AG04450 (cell line): ENCODE measurements around the gene MMEL1. TPM values are rescaled to one million over a fixed set of nuclear protein-coding genes. Genes with fewer than 3 reads are reported as not detected.

Experiments used
- CTCF ChIA-PET: fragments of 300-600, 350-600 bp; formaldehyde crosslinking; extraction: SDS; loops from one replicate; lab custom pipeline; 2022; ENCODE audit warnings: antibody characterized with exemption, inconsistent platforms; lab: Charles Lee
- POLR2A ChIA-PET: fragments of 350-600 bp; formaldehyde crosslinking; extraction: SDS; loops from one replicate; lab custom pipeline; 2021; ENCODE audit warnings: antibody characterized with exemption, inconsistent platforms; lab: Yijun Ruan, JAX
- DNase-seq: peaks from one replicate; pipeline ENCODE4 v3.0.0-alpha.2; 2011; ENCODE audit warnings: low read depth, low spot score
- H3K27ac ChIP-seq: one replicate; pipeline ENCODE4 v1.5.1; 2012; ENCODE audit warnings: low read depth, low read length, control low read depth
- H3K27me3 ChIP-seq: one replicate; pipeline ENCODE4 v1.6.0; 2012; ENCODE audit warnings: low read length; ENCODE audit not compliant: control insufficient read depth, insufficient read depth
- H3K4me3 ChIP-seq: 2 replicates; pipeline ENCODE4 v1.5.1; 2011; ENCODE audit warnings: mild to moderate bottlenecking, low read depth, low read length, control low read depth
- H3K9me3 ChIP-seq: 2 replicates; pipeline ENCODE4 v1.5.1; 2012; ENCODE audit warnings: low read length; ENCODE audit not compliant: control insufficient read depth, insufficient read depth
- CTCF ChIP-seq: IDR thresholded peaks from 2 replicates; pipeline ENCODE4 v1.5.1; 2011; ENCODE audit warnings: low read depth, low read length, control low read depth, inconsistent platforms
- polyA plus RNA-seq: library from polyadenylated mRNA; depleted of rRNA; stranded (reverse); fragments of >200 nt; gene quantifications from 2 replicates; pipeline ENCODE4 v1.2.3, GENCODE V29; 2011

The MMEL1 gene
- polyA plus RNA-seq, 1 experiment: 0.21 TPM

GRCh38 chr1:2633936-2634491 lies 1.2 kb upstream of the MMEL1 start:
- no peak for DNase-seq
- H3K27me3 ChIP-seq: peaks cover 13% of the 10 kb centered on the region
- TF ChIP-seq CTCF: no peak
- CTCF ChIA-PET: no interaction called here
- H3K27ac ChIP-seq: no peak overlapping the region
- no peak overlapping the region for H3K4me3 ChIP-seq
- POLR2A ChIA-PET: no interaction called here
- H3K9me3 ChIP-seq: peaks cover 43% of the 10 kb centered on the region

- H3K4me3 ChIP-seq: no peak overlapping the region
- H3K27ac ChIP-seq: no peak overlapping the region
- ChIA-PET POLR2A (no interaction called here), CTCF (no interaction called here)
- H3K27me3 ChIP-seq: peaks cover 13% of the 10 kb centered on the region
- DNase-seq: no peak
- peaks cover 43% of the 10 kb centered on the region for H3K9me3 ChIP-seq
- TF ChIP-seq CTCF: no peak
Observed at GRCh38 chr1:2633366-2633935, 635 bp upstream of the MMEL1 start.

- H3K9me3 ChIP-seq: peaks cover 43% of the 10 kb centered on the region
- peaks cover 24% of the 10 kb centered on the region for H3K27me3 ChIP-seq
- no peak for TF ChIP-seq CTCF
- ChIA-PET POLR2A (no interaction called here), CTCF (no interaction called here)
- H3K4me3 ChIP-seq: no peak overlapping the region
- DNase-seq: no peak
- H3K27ac ChIP-seq: no peak overlapping the region
Observed at GRCh38 chr1:2632051-2632430, 775 bp downstream of the MMEL1 start.

- H3K27ac ChIP-seq: no peak overlapping the region
- H3K9me3 ChIP-seq: peaks cover 36% of the 10 kb centered on the region
- POLR2A ChIA-PET: no interaction called here
- CTCF ChIA-PET: no interaction called here
- no peak overlapping the region for H3K4me3 ChIP-seq
- TF ChIP-seq CTCF: no peak
- peaks cover 24% of the 10 kb centered on the region for H3K27me3 ChIP-seq
- no peak for DNase-seq
Observed at GRCh38 chr1:2631136-2632050, 1.4 kb downstream of the MMEL1 start.
